Bronchial epithelial cell (primary cell): ENCODE data around the gene CLSTN1. TPM values are rescaled to one million over a fixed set of nuclear protein-coding genes. Genes with fewer than 3 reads are reported as not detected.
"Not testable (repeated sequence)": the region's sequence is repeated elsewhere in the genome, so short reads cannot be mapped to it uniquely, and the experiment has no call there.

Source experiments
- DNase-seq: peaks from one replicate; pipeline ENCODE4 v3.0.0-alpha.2; 2010; ENCODE audit warnings: low read depth
- FAIRE-seq: peaks from 2 replicates; lab custom pipeline; 2011; peaks lifted over from hg19 to GRCh38; lab: Jason Lieb, UNC
- H3K27me3 ChIP-seq: 2 replicates; pipeline ENCODE4 v1.5.1; 2011; ENCODE audit warnings: low read length; ENCODE audit not compliant: control insufficient read depth, insufficient read depth
- H3K36me3 ChIP-seq: 2 replicates; pipeline ENCODE4 v1.5.1; 2011; ENCODE audit warnings: low read length; ENCODE audit not compliant: control insufficient read depth, insufficient read depth
- H3K4me3 ChIP-seq: 2 replicates; pipeline ENCODE4 v1.5.1; 2011; ENCODE audit warnings: mild to moderate bottlenecking, low read depth, low read length, control low read depth
- total RNA-seq: library from RNA; depleted of rRNA; stranded (reverse); fragments of >200 nt; gene quantifications from 2 replicates; pipeline ENCODE4 v1.2.1, GENCODE V29; 2014
- TF ChIP-seq, protein P1 (sequence below): IDR thresholded peaks from 2 replicates; pipeline ENCODE4 v1.5.1; 2011; ENCODE audit warnings: mild to moderate bottlenecking, moderate library complexity, low read length, control low read depth, inconsistent platforms; ENCODE audit not compliant: insufficient read depth, severe bottlenecking

CLSTN1 gene
- total RNA-seq, 1 donor from 2014 or later: 142 TPM

DNA sequence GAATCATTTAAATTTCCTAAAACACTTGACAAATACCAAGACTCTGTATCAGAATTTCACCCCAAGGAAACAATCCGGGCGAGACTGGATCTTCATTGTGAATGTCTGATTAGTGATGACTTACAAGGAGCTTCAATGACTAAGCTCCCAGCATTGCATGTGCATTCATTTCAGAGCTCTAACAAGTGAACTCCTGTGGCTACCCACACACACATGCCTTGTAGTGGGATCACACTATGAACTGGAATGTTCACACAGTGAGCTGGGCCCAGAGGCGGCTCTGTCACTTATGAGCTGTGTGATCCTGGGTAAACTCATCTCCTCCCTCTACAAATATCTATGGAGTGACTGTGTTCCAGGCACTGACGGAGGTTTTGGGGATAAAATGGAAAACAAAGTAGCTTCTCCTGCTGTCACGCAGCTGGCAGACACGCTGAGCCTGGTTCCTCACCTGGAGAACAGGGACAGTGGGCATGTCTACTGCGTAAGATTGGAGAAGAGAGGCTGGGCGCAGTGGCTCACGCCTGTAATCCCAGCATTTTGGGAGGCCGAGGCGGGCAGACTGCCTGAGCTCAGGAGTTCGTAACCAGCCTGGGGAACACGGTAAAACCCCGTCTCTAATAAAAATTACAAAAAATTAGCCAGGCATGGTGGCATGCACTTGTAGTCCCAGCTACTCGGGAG, 56.9 kb downstream of the CLSTN1 start:
- TF ChIP-seq, protein P1, sequence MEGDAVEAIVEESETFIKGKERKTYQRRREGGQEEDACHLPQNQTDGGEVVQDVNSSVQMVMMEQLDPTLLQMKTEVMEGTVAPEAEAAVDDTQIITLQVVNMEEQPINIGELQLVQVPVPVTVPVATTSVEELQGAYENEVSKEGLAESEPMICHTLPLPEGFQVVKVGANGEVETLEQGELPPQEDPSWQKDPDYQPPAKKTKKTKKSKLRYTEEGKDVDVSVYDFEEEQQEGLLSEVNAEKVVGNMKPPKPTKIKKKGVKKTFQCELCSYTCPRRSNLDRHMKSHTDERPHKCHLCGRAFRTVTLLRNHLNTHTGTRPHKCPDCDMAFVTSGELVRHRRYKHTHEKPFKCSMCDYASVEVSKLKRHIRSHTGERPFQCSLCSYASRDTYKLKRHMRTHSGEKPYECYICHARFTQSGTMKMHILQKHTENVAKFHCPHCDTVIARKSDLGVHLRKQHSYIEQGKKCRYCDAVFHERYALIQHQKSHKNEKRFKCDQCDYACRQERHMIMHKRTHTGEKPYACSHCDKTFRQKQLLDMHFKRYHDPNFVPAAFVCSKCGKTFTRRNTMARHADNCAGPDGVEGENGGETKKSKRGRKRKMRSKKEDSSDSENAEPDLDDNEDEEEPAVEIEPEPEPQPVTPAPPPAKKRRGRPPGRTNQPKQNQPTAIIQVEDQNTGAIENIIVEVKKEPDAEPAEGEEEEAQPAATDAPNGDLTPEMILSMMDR: no peak
- FAIRE-seq (peak; percentile 99), DNase-seq (peak; percentile 100)
- no peak overlapping the region for H3K4me3 ChIP-seq
- H3K27me3 ChIP-seq: no peaks in the 10 kb centered on the region
- peaks cover 2% of the 10 kb centered on the region for H3K36me3 ChIP-seq

DNA sequence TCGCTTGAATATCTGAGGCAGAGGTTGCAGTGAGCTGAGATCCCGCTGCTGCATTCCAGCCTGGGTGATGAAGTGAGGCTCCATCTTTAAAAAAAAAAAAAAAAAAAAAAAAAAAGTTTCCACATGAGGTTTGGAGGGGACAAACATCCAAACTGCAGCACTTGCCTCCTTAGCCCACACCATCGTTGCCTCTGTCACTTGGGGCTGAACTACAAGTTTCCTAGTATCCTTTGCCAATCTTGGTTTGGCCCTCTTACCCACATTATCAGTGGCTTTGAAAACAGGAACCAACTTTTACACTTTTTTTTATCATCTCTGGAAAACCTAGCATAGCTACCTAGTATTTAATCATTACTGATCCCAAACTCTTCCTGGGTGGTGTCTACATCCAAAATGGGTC, 59.2 kb downstream of the CLSTN1 start:
- TF ChIP-seq, protein P1: no peak
- DNase-seq: no peak
- no peak overlapping the region for H3K4me3 ChIP-seq
- no peaks in the 10 kb centered on the region for H3K27me3 ChIP-seq
- no peak for FAIRE-seq
- peaks cover 5% of the 10 kb centered on the region for H3K36me3 ChIP-seq

DNA sequence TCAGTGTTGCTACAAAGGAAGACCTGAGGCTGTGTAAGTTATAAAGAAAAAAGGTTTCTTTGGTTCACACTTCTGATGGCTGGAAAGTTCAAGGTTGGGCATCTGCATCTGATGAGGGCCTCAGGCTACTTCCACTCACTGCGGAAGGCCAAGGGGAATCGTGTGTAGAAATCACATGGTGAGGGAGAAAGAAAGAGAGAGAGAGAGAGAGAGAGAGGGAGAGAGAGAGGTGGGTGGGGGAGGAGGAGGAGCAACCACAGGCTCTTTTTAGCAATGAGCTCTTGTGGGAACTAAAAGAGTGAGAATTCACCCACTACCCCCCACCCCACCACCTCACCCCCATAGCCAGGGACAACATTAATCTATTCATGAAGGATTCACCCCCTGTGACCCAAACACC, 59.9 kb downstream of the CLSTN1 start:
- H3K27me3 ChIP-seq: no peaks in the 10 kb centered on the region
- peaks cover 5% of the 10 kb centered on the region for H3K36me3 ChIP-seq
- no peak overlapping the region for H3K4me3 ChIP-seq
- DNase-seq (no peak), FAIRE-seq (no peak)
- TF ChIP-seq, protein P1: no peak

DNA sequence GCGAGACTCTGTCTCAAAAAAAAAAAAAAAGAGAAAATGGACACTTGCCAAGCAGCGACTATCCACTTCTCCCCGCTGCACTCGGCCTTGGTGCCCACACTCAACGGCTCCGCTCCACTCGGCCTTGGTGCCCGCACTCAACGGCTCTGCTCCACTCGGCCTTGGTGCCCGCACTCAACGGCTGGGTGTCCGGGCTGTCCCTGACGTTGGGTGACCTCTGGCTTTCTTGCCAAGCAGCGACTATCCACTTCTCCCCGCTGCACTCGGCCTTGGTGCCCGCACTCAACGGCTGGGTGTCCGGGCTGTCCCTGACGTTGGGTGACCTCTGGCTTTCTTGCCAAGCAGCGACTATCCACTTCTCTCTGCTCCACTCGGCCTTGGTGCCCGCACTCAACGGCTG, 61.3 kb downstream of the CLSTN1 start:
- not testable (repeated sequence) for H3K36me3 ChIP-seq

DNA sequence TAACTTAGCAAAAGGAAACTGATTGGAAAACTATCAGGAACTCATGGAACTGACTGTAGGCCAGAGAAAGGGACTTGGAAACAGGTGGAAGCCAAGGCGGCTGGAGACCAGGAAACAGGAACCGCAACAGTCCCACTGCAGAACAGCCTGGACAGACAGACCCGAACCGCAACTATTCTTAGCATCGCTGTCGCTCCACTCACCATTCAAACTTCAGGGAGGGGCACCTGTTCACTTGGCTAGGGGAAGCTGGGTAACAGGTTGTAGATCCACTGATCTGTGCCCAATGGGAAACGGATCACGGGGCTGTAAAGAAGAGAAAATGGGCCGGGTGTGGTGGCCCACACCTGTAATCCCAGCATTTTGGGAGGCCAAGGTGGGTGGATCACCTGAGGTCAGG, 61.9 kb downstream of the CLSTN1 start:
- Histone ChIP-seq H3K36me3 (peaks cover 5% of the 10 kb centered on the region), H3K4me3 (no peak overlapping the region), H3K27me3 (no peaks in the 10 kb centered on the region)
- TF ChIP-seq, protein P1: no peak
- FAIRE-seq (no peak), DNase-seq (no peak)

More for the DNA sequence above, 61.3 kb downstream of the CLSTN1 start:
- not testable (repeated sequence) for H3K4me3 ChIP-seq, H3K27me3 ChIP-seq, DNase-seq, FAIRE-seq

DNA sequence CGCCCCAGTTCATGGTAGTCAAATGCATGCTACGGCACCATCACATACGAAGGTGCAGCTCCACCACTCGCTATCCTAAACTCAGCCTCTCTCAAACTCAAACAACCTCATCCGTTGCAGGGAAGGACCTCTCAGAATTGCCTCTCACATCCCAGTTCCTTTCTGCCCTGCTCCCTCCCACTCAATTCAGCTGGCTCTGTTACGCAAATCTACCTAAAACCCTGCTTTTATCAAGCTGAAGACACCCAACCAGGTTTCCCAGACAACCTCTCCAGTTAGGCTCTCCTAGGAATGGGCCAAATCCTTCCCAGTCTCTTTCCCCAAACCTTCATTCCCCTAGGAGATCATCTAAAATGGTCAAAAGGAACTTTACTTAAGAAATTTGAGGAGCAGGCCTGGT, 62.9 kb downstream of the CLSTN1 start:
- H3K27me3 ChIP-seq: no peaks in the 10 kb centered on the region
- DNase-seq (no peak), FAIRE-seq (no peak)
- TF ChIP-seq, protein P1: no peak
- H3K36me3 ChIP-seq: peaks cover 5% of the 10 kb centered on the region
- no peak overlapping the region for H3K4me3 ChIP-seq
